WTC11 (cell line): ENCODE measurements around the gene CFAP126. TPM values are rescaled to one million over a fixed set of nuclear protein-coding genes. Genes with fewer than 3 reads are reported as not detected.

Experiments used
- ATAC-seq: fragments of 200-7000 bp; cut with Tn5 transposase; 2 replicates; pipeline ENCODE4 v1.10.0; 2021; ENCODE audit warnings: mild to moderate bottlenecking, moderate library complexity
- CTCF ChIA-PET: fragments of 300-600 bp; sonication (Branson Sonifier 250); formaldehyde crosslinking; loops from one replicate; lab custom pipeline; 2021; ENCODE audit warnings: antibody characterized with exemption; lab: Charles Lee
- POLR2A ChIA-PET: fragments of 350-600 bp; sonication (Branson Sonifier 250); formaldehyde crosslinking; loops from one replicate; lab custom pipeline; 2021; ENCODE audit warnings: antibody characterized with exemption; lab: Charles Lee
- DNase-seq: peaks from one replicate; pipeline ENCODE4 v3.0.0; 2021; ENCODE audit warnings: low spot score
- H3K27ac Mint-ChIP-seq: 2 replicates; pipeline ENCODE4 v1.8.0; 2021; ENCODE audit warnings: mixed read lengths
- H3K27me3 Mint-ChIP-seq: 2 replicates; pipeline ENCODE4 v1.8.0; 2021; ENCODE audit warnings: low read depth, mild to moderate bottlenecking, moderate library complexity, mixed read lengths
- H3K36me3 Mint-ChIP-seq: 2 replicates; pipeline ENCODE4 v1.8.0; 2021; ENCODE audit warnings: mixed read lengths
- H3K4me1 Mint-ChIP-seq: 2 replicates; pipeline ENCODE4 v1.8.0; 2022; ENCODE audit warnings: mixed read lengths
- H3K4me3 Mint-ChIP-seq: 2 replicates; pipeline ENCODE4 v1.8.0; 2021; ENCODE audit warnings: mild to moderate bottlenecking, moderate library complexity, mixed read lengths
- H3K9me3 Mint-ChIP-seq: 2 replicates; pipeline ENCODE4 v1.8.0; 2021; ENCODE audit warnings: mixed read lengths
- CBFB ChIP-seq: sonication (generic); formaldehyde crosslinking; IDR thresholded peaks from 2 replicates; pipeline ENCODE4 v1.8.1; 2022; ENCODE audit warnings: mild to moderate bottlenecking, low read depth, missing genetic modification reagents
- CREB1 ChIP-seq: sonication (generic); formaldehyde crosslinking; IDR thresholded peaks from 2 replicates; pipeline ENCODE4 v1.8.0; 2023; ENCODE audit warnings: mild to moderate bottlenecking, missing genetic modification reagents
- ESRRA ChIP-seq: sonication (generic); formaldehyde crosslinking; IDR thresholded peaks from 2 replicates; pipeline ENCODE4 v1.8.1; 2022; ENCODE audit warnings: mild to moderate bottlenecking, missing genetic modification reagents, borderline replicate concordance
- FOXJ3 ChIP-seq: sonication (generic); formaldehyde crosslinking; IDR thresholded peaks from 2 replicates; pipeline ENCODE4 v1.9.0; 2021; ENCODE audit warnings: missing genetic modification reagents, mild to moderate bottlenecking, borderline replicate concordance
- FOXP1 ChIP-seq: sonication (generic); formaldehyde crosslinking; IDR thresholded peaks from 2 replicates; pipeline ENCODE4 v1.8.0; 2022; ENCODE audit warnings: missing genetic modification reagents, mild to moderate bottlenecking, moderate library complexity, borderline replicate concordance
- GABPB1 ChIP-seq: sonication (generic); formaldehyde crosslinking; IDR thresholded peaks from 2 replicates; pipeline ENCODE4 v1.8.1; 2023; ENCODE audit warnings: mild to moderate bottlenecking, missing genetic modification reagents
- GRHL2 ChIP-seq: fragments of 250-450 bp; sonication (Bioruptor Pico); IDR thresholded peaks from 2 replicates; pipeline ENCODE4 v1.8.0; 2022; ENCODE audit warnings: mild to moderate bottlenecking, moderate library complexity; ENCODE audit not compliant: insufficient replicate concordance, severe bottlenecking
- NR3C1 ChIP-seq: sonication (generic); formaldehyde crosslinking; conservative IDR thresholded peaks from 2 replicates; pipeline ENCODE4 v1.8.1; 2023; ENCODE audit warnings: low read depth, mild to moderate bottlenecking, missing genetic modification reagents
- RELA ChIP-seq: sonication (generic); formaldehyde crosslinking; IDR thresholded peaks from 2 replicates; pipeline ENCODE4 v1.8.1; 2022; ENCODE audit warnings: missing genetic modification reagents, mild to moderate bottlenecking, borderline replicate concordance
- RORB ChIP-seq: fragments of 250-450 bp; sonication (Bioruptor Pico); IDR thresholded peaks from 2 replicates; pipeline ENCODE4 v1.9.0; 2021; ENCODE audit warnings: mild to moderate bottlenecking
- TEAD1 ChIP-seq: sonication (generic); formaldehyde crosslinking; IDR thresholded peaks from 2 replicates; pipeline ENCODE4 v1.8.0; 2022; ENCODE audit warnings: mild to moderate bottlenecking, missing genetic modification reagents
- TEAD4 ChIP-seq: sonication (generic); formaldehyde crosslinking; IDR thresholded peaks from 2 replicates; pipeline ENCODE4 v1.8.0; 2022; ENCODE audit warnings: mild to moderate bottlenecking, missing genetic modification reagents
- ZBTB21 ChIP-seq: sonication (generic); formaldehyde crosslinking; IDR thresholded peaks from 2 replicates; pipeline ENCODE4 v1.8.1; 2023; ENCODE audit warnings: mild to moderate bottlenecking, missing genetic modification reagents, borderline replicate concordance
- ZNF138 ChIP-seq: sonication (generic); formaldehyde crosslinking; conservative IDR thresholded peaks from 2 replicates; pipeline ENCODE4 v1.8.1; 2022; ENCODE audit warnings: mild to moderate bottlenecking, moderate library complexity, missing genetic modification reagents
- ZNF219 ChIP-seq: sonication (generic); formaldehyde crosslinking; IDR thresholded peaks from 2 replicates; pipeline ENCODE4 v1.8.0; 2023; ENCODE audit warnings: missing genetic modification reagents, mild to moderate bottlenecking, borderline replicate concordance
- ZNF317 ChIP-seq: sonication (generic); formaldehyde crosslinking; IDR thresholded peaks from 2 replicates; pipeline ENCODE4 v1.8.1; 2023; ENCODE audit warnings: low read depth, mild to moderate bottlenecking, moderate library complexity, missing genetic modification reagents, borderline replicate concordance
- total RNA-seq: library from RNA; stranded (reverse); gene quantifications from 3 replicates; pipeline ENCODE4 v1.2.3, GENCODE V29; 2021
- TF ChIP-seq, protein P1 (sequence below): sonication (generic); formaldehyde crosslinking; IDR thresholded peaks from 2 replicates; pipeline ENCODE4 v1.8.1; 2023; ENCODE audit warnings: mild to moderate bottlenecking, missing genetic modification reagents
- TF ChIP-seq, protein P2 (sequence below): sonication (generic); formaldehyde crosslinking; IDR thresholded peaks from 2 replicates; pipeline ENCODE4 v1.8.0; 2022; ENCODE audit warnings: mild to moderate bottlenecking, missing genetic modification reagents
- TF ChIP-seq, protein P3 (sequence below): sonication (generic); formaldehyde crosslinking; IDR thresholded peaks from 2 replicates; pipeline ENCODE4 v1.8.0; 2023; ENCODE audit warnings: missing genetic modification reagents
- TF ChIP-seq, protein P4 (sequence below): sonication (generic); formaldehyde crosslinking; IDR thresholded peaks from 2 replicates; pipeline ENCODE4 v1.8.1; 2023; ENCODE audit warnings: mild to moderate bottlenecking, moderate library complexity, missing genetic modification reagents
- TF ChIP-seq, protein P5 (sequence below): sonication (generic); formaldehyde crosslinking; IDR thresholded peaks from 2 replicates; pipeline ENCODE4 v1.8.0; 2022; ENCODE audit warnings: mild to moderate bottlenecking, missing genetic modification reagents
- TF ChIP-seq, protein P6 (sequence below): sonication (generic); formaldehyde crosslinking; IDR thresholded peaks from 2 replicates; pipeline ENCODE4 v1.8.1; 2023; ENCODE audit warnings: mild to moderate bottlenecking, missing genetic modification reagents, moderate library complexity
- TF ChIP-seq, protein P7 (sequence below): sonication (generic); formaldehyde crosslinking; conservative IDR thresholded peaks from 2 replicates; pipeline ENCODE4 v1.8.1; 2022; ENCODE audit warnings: mild to moderate bottlenecking, missing genetic modification reagents
- TF ChIP-seq, protein P8 (sequence below): fragments of 250-450 bp; sonication (Bioruptor Pico); conservative IDR thresholded peaks from 2 replicates; pipeline ENCODE4 v1.9.0; 2021; ENCODE audit warnings: mild to moderate bottlenecking
- TF ChIP-seq, protein P9 (sequence below): fragments of 250-450 bp; sonication (Bioruptor Pico); IDR thresholded peaks from 2 replicates; pipeline ENCODE4 v1.9.0; 2021; ENCODE audit warnings: moderate library complexity, mild to moderate bottlenecking, inconsistent platforms, borderline replicate concordance

The CFAP126 gene
- total RNA-seq, 1 experiment from 2014 or later, result not detected

DNA sequence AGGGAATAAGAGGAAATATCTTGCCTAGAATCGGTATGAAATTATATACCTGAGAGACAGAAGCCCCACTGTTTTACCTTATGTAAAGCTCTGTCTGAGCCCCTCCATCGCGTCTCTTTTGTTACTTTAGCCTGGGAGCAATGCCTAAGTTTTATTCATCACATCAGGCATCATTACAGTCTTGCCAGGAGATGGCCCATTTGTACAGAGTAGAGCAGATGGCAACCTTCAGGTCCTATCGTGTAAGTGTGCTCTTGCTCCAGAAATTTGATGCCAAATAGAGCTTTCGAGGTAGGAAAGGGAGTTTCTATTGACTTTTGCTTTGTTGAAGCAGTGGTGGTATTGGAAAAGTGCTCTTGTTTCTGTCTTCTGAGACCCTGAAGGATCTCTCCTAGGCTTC is 24.9 kb downstream of the CFAP126 start:
- no peak for ATAC-seq
- POLR2A ChIA-PET, result no interaction called here
- no peak for DNase-seq
- TF ChIP-seq RELA, result no peak
- TF ChIP-seq, protein P1, sequence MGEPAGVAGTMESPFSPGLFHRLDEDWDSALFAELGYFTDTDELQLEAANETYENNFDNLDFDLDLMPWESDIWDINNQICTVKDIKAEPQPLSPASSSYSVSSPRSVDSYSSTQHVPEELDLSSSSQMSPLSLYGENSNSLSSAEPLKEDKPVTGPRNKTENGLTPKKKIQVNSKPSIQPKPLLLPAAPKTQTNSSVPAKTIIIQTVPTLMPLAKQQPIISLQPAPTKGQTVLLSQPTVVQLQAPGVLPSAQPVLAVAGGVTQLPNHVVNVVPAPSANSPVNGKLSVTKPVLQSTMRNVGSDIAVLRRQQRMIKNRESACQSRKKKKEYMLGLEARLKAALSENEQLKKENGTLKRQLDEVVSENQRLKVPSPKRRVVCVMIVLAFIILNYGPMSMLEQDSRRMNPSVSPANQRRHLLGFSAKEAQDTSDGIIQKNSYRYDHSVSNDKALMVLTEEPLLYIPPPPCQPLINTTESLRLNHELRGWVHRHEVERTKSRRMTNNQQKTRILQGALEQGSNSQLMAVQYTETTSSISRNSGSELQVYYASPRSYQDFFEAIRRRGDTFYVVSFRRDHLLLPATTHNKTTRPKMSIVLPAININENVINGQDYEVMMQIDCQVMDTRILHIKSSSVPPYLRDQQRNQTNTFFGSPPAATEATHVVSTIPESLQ (CRISPR knock-in tag), result no peak
- no peak for TF ChIP-seq ESRRA (CRISPR knock-in tag)
- TF ChIP-seq FOXP1, result no peak
- TF ChIP-seq, protein P2, sequence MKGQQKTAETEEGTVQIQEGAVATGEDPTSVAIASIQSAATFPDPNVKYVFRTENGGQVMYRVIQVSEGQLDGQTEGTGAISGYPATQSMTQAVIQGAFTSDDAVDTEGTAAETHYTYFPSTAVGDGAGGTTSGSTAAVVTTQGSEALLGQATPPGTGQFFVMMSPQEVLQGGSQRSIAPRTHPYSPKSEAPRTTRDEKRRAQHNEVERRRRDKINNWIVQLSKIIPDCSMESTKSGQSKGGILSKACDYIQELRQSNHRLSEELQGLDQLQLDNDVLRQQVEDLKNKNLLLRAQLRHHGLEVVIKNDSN (CRISPR knock-in tag), result no peak
- no peak for TF ChIP-seq CREB1
- no peak for TF ChIP-seq NR3C1 (CRISPR knock-in tag)
- TF ChIP-seq, protein P3, sequence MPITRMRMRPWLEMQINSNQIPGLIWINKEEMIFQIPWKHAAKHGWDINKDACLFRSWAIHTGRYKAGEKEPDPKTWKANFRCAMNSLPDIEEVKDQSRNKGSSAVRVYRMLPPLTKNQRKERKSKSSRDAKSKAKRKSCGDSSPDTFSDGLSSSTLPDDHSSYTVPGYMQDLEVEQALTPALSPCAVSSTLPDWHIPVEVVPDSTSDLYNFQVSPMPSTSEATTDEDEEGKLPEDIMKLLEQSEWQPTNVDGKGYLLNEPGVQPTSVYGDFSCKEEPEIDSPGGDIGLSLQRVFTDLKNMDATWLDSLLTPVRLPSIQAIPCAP, result no peak
- TF ChIP-seq, protein P4, sequence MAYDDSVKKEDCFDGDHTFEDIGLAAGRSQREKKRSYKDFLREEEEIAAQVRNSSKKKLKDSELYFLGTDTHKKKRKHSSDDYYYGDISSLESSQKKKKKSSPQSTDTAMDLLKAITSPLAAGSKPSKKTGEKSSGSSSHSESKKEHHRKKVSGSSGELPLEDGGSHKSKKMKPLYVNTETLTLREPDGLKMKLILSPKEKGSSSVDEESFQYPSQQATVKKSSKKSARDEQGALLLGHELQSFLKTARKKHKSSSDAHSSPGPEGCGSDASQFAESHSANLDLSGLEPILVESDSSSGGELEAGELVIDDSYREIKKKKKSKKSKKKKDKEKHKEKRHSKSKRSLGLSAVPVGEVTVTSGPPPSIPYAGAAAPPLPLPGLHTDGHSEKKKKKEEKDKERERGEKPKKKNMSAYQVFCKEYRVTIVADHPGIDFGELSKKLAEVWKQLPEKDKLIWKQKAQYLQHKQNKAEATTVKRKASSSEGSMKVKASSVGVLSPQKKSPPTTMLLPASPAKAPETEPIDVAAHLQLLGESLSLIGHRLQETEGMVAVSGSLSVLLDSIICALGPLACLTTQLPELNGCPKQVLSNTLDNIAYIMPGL (CRISPR knock-in tag), result no peak
- TF ChIP-seq ZNF138 (CRISPR knock-in tag), result no peak
- TF ChIP-seq, protein P5, sequence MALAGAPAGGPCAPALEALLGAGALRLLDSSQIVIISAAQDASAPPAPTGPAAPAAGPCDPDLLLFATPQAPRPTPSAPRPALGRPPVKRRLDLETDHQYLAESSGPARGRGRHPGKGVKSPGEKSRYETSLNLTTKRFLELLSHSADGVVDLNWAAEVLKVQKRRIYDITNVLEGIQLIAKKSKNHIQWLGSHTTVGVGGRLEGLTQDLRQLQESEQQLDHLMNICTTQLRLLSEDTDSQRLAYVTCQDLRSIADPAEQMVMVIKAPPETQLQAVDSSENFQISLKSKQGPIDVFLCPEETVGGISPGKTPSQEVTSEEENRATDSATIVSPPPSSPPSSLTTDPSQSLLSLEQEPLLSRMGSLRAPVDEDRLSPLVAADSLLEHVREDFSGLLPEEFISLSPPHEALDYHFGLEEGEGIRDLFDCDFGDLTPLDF (CRISPR knock-in tag), result no peak
- no peak for TF ChIP-seq ZNF317 (CRISPR knock-in tag)
- TF ChIP-seq, all 79 proteins: peak for 0
- Mint-ChIP-seq H3K27ac (no peak overlapping the region), H3K4me3 (no peak overlapping the region), H3K9me3 (no peaks in the 10 kb centered on the region), H3K4me1 (no peaks in the 10 kb centered on the region), H3K27me3 (no peaks in the 10 kb centered on the region), H3K36me3 (peaks cover 48% of the 10 kb centered on the region)
- CTCF ChIA-PET, result no interaction called here

DNA sequence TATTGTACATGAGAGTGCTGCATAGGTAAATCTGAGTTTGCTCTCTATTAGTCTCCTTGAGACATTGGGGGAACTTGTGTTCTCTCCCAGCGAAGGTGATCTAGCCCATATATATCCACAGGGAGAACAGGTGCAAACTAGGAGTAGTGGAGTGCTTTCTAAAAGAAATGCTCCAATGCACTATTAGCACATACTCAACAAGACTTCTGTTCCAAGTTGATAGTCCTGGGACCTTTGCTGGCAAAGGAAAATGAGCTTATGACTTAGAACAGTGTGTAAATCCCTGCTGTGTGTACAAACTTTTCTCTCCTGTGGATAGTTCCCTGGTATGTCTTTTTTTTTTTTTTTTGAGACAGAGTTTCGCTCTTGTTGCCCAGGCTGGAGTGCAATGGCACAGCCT is 25.5 kb downstream of the CFAP126 start:
- H3K9me3 Mint-ChIP-seq, result no peaks in the 10 kb centered on the region
- ChIA-PET CTCF (no interaction called here), POLR2A (interaction anchor here (0.6 kb wide), 1 partner anchor 141 kb away, joined by 3 read pairs; no protein-coding TSS in a partner anchor)
- ATAC-seq (no peak), DNase-seq (no peak)
- peaks cover 50% of the 10 kb centered on the region for H3K36me3 Mint-ChIP-seq
- H3K4me1 Mint-ChIP-seq, result no peaks in the 10 kb centered on the region
- H3K4me3 Mint-ChIP-seq, result no peak overlapping the region
- no peaks in the 10 kb centered on the region for H3K27me3 Mint-ChIP-seq
- H3K27ac Mint-ChIP-seq, result no peak overlapping the region
- no peak for TF ChIP-seq RORB
- no peak for TF ChIP-seq ZBTB21
- TF ChIP-seq, protein P6, sequence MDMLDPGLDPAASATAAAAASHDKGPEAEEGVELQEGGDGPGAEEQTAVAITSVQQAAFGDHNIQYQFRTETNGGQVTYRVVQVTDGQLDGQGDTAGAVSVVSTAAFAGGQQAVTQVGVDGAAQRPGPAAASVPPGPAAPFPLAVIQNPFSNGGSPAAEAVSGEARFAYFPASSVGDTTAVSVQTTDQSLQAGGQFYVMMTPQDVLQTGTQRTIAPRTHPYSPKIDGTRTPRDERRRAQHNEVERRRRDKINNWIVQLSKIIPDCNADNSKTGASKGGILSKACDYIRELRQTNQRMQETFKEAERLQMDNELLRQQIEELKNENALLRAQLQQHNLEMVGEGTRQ (CRISPR knock-in tag), result no peak
- TF ChIP-seq GABPB1 (CRISPR knock-in tag), result no peak
- TF ChIP-seq CBFB (CRISPR knock-in tag), result no peak
- TF ChIP-seq FOXJ3 (CRISPR knock-in tag), result no peak
- no peak for TF ChIP-seq ZNF138 (CRISPR knock-in tag)
- no peak for TF ChIP-seq TEAD4 (CRISPR knock-in tag)
- TF ChIP-seq, protein P7, sequence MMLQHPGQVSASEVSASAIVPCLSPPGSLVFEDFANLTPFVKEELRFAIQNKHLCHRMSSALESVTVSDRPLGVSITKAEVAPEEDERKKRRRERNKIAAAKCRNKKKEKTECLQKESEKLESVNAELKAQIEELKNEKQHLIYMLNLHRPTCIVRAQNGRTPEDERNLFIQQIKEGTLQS (CRISPR knock-in tag), result no peak
- no peak for TF ChIP-seq FOXP1
- TF ChIP-seq GRHL2 (CRISPR knock-in tag), result no peak
- TF ChIP-seq ZNF219 (CRISPR knock-in tag), result no peak
- TF ChIP-seq, protein P8, sequence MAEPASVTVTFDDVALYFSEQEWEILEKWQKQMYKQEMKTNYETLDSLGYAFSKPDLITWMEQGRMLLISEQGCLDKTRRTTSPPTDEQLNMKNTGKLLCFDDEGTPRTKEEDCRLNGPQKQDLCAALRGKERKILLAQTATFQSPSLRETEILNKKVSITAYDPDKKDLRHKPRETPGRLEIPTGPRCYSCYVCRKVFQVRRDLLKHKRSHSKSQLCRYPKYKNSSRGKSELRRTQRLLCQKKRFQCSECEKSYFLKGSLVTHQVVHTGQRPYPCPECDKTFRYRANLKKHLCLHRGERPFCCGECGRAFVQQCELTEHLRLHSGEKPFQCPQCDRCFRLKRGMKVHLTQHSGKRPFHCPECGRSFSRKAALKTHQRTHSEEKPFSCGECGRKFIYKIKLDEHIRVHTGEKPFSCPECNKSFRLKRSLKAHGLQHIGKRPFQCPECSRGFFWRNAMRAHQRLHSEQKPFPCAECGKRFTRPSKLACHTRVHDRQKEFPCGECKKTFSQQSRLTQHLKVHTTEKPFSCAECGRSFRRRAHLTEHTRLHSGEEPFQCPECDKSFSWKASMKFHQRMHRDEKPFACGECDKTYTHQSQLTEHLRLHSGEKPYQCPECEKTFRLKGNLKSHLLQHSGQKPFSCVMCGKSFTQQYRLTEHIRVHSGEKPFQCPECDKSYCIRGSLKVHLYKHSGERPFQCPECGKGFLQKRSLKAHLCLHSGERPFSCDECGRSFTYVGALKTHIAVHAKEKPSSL (CRISPR knock-in tag), result no peak
- no peak for TF ChIP-seq TEAD1 (CRISPR knock-in tag)
- TF ChIP-seq ESRRA (CRISPR knock-in tag), result no peak
- TF ChIP-seq, protein P9, sequence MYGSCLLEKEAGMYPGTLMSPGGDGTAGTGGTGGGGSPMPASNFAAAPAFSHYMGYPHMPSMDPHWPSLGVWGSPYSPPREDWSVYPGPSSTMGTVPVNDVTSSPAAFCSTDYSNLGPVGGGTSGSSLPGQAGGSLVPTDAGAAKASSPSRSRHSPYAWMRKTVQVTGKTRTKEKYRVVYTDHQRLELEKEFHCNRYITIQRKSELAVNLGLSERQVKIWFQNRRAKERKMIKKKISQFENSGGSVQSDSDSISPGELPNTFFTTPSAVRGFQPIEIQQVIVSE (CRISPR knock-in tag), result no peak
